ENCODE measurements around the gene RERE.

RERE gene

DNA sequence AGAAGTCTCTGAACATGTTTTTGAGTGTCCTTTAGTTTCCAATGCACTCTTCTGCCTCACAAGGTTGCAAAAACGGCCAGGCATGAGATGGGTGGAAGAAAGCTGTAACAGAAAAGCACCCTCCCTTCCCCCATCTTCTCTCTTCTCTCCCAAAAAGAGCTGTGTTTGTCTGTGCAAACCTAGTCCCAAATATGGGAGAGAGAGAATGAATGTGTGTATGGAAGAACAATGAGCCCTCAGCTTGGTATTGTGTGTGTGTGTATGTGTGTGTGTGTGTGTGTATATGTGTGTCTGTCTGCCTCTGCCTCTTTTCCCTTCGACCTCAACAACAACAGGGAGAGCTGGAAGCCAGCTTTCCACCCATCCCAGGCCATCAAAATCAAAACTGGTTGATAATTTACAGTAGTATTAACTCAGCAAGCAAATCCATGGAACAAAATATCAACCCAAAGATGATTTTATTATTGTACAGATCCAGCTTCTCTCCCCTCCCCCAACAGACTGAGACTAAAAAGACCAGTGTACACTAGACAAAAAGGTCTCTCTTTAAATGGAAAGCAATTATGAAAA is 1.8 kb downstream of the RERE start:
- Histone ChIP-seq H3K4me3 (ENCODE audit: low read depth in 1 of 2, low read length in 2 of 2) (peak overlapping the region; percentile 14 to 93), H3K27ac (ENCODE audit: low read depth, low read length) (peak overlapping the region; percentile 73)

DNA sequence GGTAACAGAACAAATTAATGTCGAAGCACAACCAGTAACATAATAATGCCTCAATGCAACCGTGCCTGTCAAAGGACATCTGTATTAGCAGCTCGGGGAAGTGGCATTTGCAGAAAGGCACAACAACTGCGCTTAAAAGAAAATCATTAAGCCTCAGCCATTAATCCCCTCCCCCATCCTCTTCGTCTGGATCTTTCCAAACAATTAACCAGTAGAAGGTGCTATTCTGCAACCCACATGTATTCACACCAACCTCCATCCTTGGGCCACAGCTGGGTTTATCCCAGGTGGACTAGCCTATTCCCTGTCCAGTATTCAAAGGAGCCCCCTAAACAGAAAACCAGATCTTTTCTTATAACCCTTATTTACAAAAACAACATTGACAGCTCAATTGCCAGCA is 2.6 kb downstream of the RERE start:
- H3K36me3 ChIP-seq (ENCODE audit: insufficient read depth, low read length) = no peaks in the 10 kb centered on the region
- H3K4me1 ChIP-seq (ENCODE audit: insufficient read depth, low read length) = peaks cover 38% of the 10 kb centered on the region
- no peaks in the 10 kb centered on the region for H3K9me3 ChIP-seq (ENCODE audit: low read length)
- peak overlapping the region in 1 of 2 donors; percentile 39 for H3K4me3 ChIP-seq (ENCODE audit: low read depth in 1 of 2, low read length in 2 of 2)
- peak overlapping the region; percentile 73 for H3K27ac ChIP-seq (ENCODE audit: low read depth, low read length)
- no peak overlapping the region for H3K9ac ChIP-seq (ENCODE audit: low read length)
- no peaks in the 10 kb centered on the region for H3K27me3 ChIP-seq (ENCODE audit: control insufficient read depth in 1 of 2, insufficient read depth in 2 of 2, low read length in 2 of 2)

More for the DNA sequence above, 1.8 kb downstream of the RERE start:
- peaks cover 38% of the 10 kb centered on the region for H3K4me1 ChIP-seq (ENCODE audit: insufficient read depth, low read length)
- no peaks in the 10 kb centered on the region for H3K9me3 ChIP-seq (ENCODE audit: low read length)
- H3K36me3 ChIP-seq (ENCODE audit: insufficient read depth, low read length) = no peaks in the 10 kb centered on the region
- H3K9ac ChIP-seq (ENCODE audit: low read length) = peak overlapping the region; percentile 96
- no peaks in the 10 kb centered on the region for H3K27me3 ChIP-seq (ENCODE audit: control insufficient read depth in 1 of 2, insufficient read depth in 2 of 2, low read length in 2 of 2)

GRCh38 chr1:8813991-8814390 is 3.4 kb downstream of the RERE start:
- Histone ChIP-seq H3K4me3 (ENCODE audit: low read depth in 1 of 2, low read length in 2 of 2) (no peak overlapping the region), H3K9ac (ENCODE audit: low read length) (no peak overlapping the region), H3K36me3 (ENCODE audit: insufficient read depth, low read length) (no peaks in the 10 kb centered on the region), H3K9me3 (ENCODE audit: low read length) (no peaks in the 10 kb centered on the region), H3K4me1 (ENCODE audit: insufficient read depth, low read length) (peaks cover 38% of the 10 kb centered on the region), H3K27me3 (ENCODE audit: control insufficient read depth in 1 of 2, insufficient read depth in 2 of 2, low read length in 2 of 2) (no peaks in the 10 kb centered on the region), H3K27ac (ENCODE audit: low read depth, low read length) (peak overlapping the region; percentile 73)

DNA sequence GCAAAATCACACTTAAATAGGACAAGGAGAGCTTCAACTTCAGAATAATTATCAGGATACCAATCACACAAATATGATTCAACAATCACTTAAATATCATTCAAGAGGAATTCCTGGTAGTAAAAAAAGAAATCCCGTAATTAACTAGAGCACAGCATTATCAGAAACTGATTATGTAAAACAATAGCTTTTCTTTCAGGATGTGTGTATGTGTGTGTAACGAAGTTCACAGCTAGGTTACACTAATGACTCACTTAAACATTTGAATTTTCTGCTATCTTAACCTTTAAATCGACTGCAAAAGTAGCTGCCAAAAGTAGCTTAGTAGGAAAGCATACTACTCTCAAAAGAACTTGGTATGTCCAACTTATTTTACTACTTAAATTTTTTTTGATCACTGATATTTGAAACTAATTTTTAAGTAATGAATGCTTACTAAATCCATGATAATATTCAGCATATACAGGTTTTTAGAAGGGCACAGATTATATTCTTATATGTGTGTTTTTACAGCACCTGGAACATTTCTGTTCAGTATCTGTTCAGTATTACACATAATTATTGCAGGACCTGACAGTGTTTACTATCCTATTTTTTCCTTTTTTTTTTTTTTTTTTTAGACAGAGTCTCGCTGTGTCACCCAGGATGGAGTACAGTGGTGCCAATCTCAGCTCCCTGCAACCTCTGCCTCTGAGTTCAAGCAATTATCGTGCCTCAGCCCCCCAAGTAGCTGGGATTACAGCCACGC is 4.2 kb downstream of the RERE start:
- H3K9ac ChIP-seq (ENCODE audit: low read length) = no peak overlapping the region
- peaks cover 34% of the 10 kb centered on the region for H3K4me1 ChIP-seq (ENCODE audit: insufficient read depth, low read length)
- no peaks in the 10 kb centered on the region for H3K36me3 ChIP-seq (ENCODE audit: insufficient read depth, low read length)
- no peaks in the 10 kb centered on the region for H3K27me3 ChIP-seq (ENCODE audit: control insufficient read depth in 1 of 2, insufficient read depth in 2 of 2, low read length in 2 of 2)
- no peak overlapping the region for H3K4me3 ChIP-seq (ENCODE audit: low read depth in 1 of 2, low read length in 2 of 2)
- peak overlapping the region; percentile 21 for H3K27ac ChIP-seq (ENCODE audit: low read depth, low read length)
- no peaks in the 10 kb centered on the region for H3K9me3 ChIP-seq (ENCODE audit: low read length)

DNA sequence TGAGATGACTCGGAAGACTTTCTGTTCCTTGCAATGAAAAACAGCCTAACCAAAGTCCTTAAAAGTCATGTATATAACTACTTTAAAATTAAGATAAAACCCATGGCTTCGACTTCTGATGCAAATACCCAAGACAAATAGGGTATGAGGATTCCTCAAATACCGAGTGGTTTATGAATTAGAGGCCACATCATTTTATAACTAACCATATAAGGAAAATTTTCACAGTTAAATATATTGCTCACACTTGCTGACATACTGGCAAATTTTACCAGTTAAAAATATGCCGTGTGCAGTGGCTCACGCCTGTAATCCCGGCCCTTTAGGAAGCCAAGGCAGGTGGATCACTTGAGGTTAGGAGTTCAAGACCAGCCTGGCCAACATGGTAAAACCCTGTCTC is 5.4 kb downstream of the RERE start:
- H3K27ac ChIP-seq (ENCODE audit: low read depth, low read length) = peak overlapping the region; percentile 21
- H3K9ac ChIP-seq (ENCODE audit: low read length) = no peak overlapping the region
- H3K4me1 ChIP-seq (ENCODE audit: insufficient read depth, low read length) = peaks cover 34% of the 10 kb centered on the region
- H3K4me3 ChIP-seq (ENCODE audit: low read depth in 1 of 2, low read length in 2 of 2) = no peak overlapping the region
- no peaks in the 10 kb centered on the region for H3K9me3 ChIP-seq (ENCODE audit: low read length)
- no peaks in the 10 kb centered on the region for H3K36me3 ChIP-seq (ENCODE audit: insufficient read depth, low read length)
- no peaks in the 10 kb centered on the region for H3K27me3 ChIP-seq (ENCODE audit: control insufficient read depth in 1 of 2, insufficient read depth in 2 of 2, low read length in 2 of 2)

GRCh38 chr1:8810987-8811386 is 6.5 kb downstream of the RERE start:
- no peaks in the 10 kb centered on the region for H3K27me3 ChIP-seq (ENCODE audit: control insufficient read depth in 1 of 2, insufficient read depth in 2 of 2, low read length in 2 of 2)
- H3K4me1 ChIP-seq (ENCODE audit: insufficient read depth, low read length) = peaks cover 34% of the 10 kb centered on the region
- no peaks in the 10 kb centered on the region for H3K36me3 ChIP-seq (ENCODE audit: insufficient read depth, low read length)
- H3K27ac ChIP-seq (ENCODE audit: low read depth, low read length) = peak overlapping the region; percentile 21
- no peaks in the 10 kb centered on the region for H3K9me3 ChIP-seq (ENCODE audit: low read length)
- H3K9ac ChIP-seq (ENCODE audit: low read length) = no peak overlapping the region
- no peak overlapping the region for H3K4me3 ChIP-seq (ENCODE audit: low read depth in 1 of 2, low read length in 2 of 2)

GRCh38 chr1:8809342-8809736 is 8.1 kb downstream of the RERE start:
- Histone ChIP-seq H3K4me1 (ENCODE audit: insufficient read depth, low read length) (peaks cover 18% of the 10 kb centered on the region), H3K36me3 (ENCODE audit: insufficient read depth, low read length) (no peaks in the 10 kb centered on the region), H3K27ac (ENCODE audit: low read depth, low read length) (no peak overlapping the region), H3K27me3 (ENCODE audit: control insufficient read depth in 1 of 2, insufficient read depth in 2 of 2, low read length in 2 of 2) (no peaks in the 10 kb centered on the region), H3K9me3 (ENCODE audit: low read length) (no peaks in the 10 kb centered on the region), H3K4me3 (ENCODE audit: low read depth in 1 of 2, low read length in 2 of 2) (no peak overlapping the region), H3K9ac (ENCODE audit: low read length) (no peak overlapping the region)

DNA sequence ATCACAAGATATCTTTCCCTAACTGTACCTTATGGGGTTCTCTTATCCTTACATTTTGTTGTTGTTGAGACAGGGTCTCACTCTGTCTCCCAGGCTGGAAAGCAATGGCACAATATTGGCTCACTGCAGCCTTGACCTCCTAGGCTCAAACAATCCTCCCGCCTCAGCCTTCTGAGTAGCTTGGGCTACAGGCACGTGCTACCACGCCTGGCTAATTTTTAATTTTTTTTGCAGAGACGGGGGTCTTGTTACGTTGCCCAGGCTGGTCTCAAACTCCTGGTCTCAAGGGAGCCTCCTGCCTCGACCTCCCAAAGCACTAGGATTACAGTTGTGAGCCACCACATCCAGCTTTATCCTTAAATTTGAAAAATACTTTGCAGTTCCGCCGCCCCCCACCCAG is 10.4 kb downstream of the RERE start:
- H3K27ac ChIP-seq (ENCODE audit: low read depth, low read length) = no peak overlapping the region
- H3K4me3 ChIP-seq (ENCODE audit: low read depth in 1 of 2, low read length in 2 of 2) = no peak overlapping the region
- no peaks in the 10 kb centered on the region for H3K27me3 ChIP-seq (ENCODE audit: control insufficient read depth in 1 of 2, insufficient read depth in 2 of 2, low read length in 2 of 2)
- H3K9ac ChIP-seq (ENCODE audit: low read length) = no peak overlapping the region
- H3K36me3 ChIP-seq (ENCODE audit: insufficient read depth, low read length) = no peaks in the 10 kb centered on the region
- H3K9me3 ChIP-seq (ENCODE audit: low read length) = no peaks in the 10 kb centered on the region
- H3K4me1 ChIP-seq (ENCODE audit: insufficient read depth, low read length) = no peaks in the 10 kb centered on the region

- Histone ChIP-seq H3K9me3 (ENCODE audit: low read length) (no peaks in the 10 kb centered on the region), H3K9ac (ENCODE audit: low read length) (no peak overlapping the region), H3K36me3 (ENCODE audit: insufficient read depth, low read length) (no peaks in the 10 kb centered on the region), H3K4me3 (ENCODE audit: low read depth in 1 of 2, low read length in 2 of 2) (no peak overlapping the region), H3K4me1 (ENCODE audit: insufficient read depth, low read length) (no peaks in the 10 kb centered on the region), H3K27me3 (ENCODE audit: control insufficient read depth in 1 of 2, insufficient read depth in 2 of 2, low read length in 2 of 2) (no peaks in the 10 kb centered on the region), H3K27ac (ENCODE audit: low read depth, low read length) (no peak overlapping the region)
Measured at GRCh38 chr1:8800416-8800815, 17.0 kb downstream of the RERE start.

- H3K9ac ChIP-seq (ENCODE audit: low read length) = no peak overlapping the region
- no peak overlapping the region for H3K27ac ChIP-seq (ENCODE audit: low read depth, low read length)
- H3K9me3 ChIP-seq (ENCODE audit: low read length) = no peaks in the 10 kb centered on the region
- no peaks in the 10 kb centered on the region for H3K27me3 ChIP-seq (ENCODE audit: control insufficient read depth in 1 of 2, insufficient read depth in 2 of 2, low read length in 2 of 2)
- H3K4me1 ChIP-seq (ENCODE audit: insufficient read depth, low read length) = no peaks in the 10 kb centered on the region
- H3K36me3 ChIP-seq (ENCODE audit: insufficient read depth, low read length) = no peaks in the 10 kb centered on the region
- H3K4me3 ChIP-seq (ENCODE audit: low read depth in 1 of 2, low read length in 2 of 2) = no peak overlapping the region
Measured at GRCh38 chr1:8797216-8797615, 20.2 kb downstream of the RERE start.

DNA sequence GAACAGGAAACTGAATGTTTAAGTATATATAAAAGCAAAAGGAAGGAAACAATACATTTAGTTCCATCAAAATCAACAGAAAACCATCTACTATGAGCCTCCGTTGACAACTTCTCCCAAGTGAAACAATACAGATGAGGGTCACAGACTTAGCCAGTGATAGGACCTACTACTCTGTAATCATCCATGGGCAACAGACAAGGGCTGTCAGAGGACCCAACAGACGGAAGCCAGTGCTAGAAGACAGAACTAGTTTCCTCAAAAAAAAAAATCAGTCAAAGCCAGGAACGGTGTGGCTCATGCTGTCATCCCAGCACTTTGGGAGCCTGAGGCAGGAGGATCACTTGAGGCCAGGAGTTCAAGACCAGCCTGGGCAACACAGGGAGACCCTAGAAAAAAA is 20.6 kb downstream of the RERE start:
- no peak overlapping the region for H3K9ac ChIP-seq (ENCODE audit: low read length)
- no peaks in the 10 kb centered on the region for H3K27me3 ChIP-seq (ENCODE audit: control insufficient read depth in 1 of 2, insufficient read depth in 2 of 2, low read length in 2 of 2)
- no peaks in the 10 kb centered on the region for H3K36me3 ChIP-seq (ENCODE audit: insufficient read depth, low read length)
- H3K27ac ChIP-seq (ENCODE audit: low read depth, low read length) = no peak overlapping the region
- H3K9me3 ChIP-seq (ENCODE audit: low read length) = no peaks in the 10 kb centered on the region
- H3K4me3 ChIP-seq (ENCODE audit: low read depth in 1 of 2, low read length in 2 of 2) = no peak overlapping the region
- H3K4me1 ChIP-seq (ENCODE audit: insufficient read depth, low read length) = no peaks in the 10 kb centered on the region

DNA sequence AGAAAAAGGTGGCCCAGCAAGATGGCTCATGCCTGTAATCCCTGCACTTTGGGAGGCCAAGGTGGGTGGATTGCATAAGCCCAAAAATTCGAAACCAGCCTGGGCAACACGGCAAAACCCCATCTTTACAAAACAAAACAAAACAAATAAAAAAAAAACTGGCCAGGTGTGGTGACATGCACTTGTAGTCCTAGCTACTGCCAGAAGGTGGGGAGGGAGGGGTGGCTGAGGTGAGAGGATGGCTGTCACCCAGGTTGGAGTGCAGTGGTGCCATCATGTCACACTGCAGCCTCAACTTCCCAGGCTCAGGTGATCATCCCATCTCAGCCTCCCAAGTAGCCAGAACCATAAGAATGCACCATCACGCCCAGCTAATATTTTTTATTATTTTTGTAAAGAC is 22.8 kb downstream of the RERE start:
- Histone ChIP-seq H3K27me3 (ENCODE audit: control insufficient read depth in 1 of 2, insufficient read depth in 2 of 2, low read length in 2 of 2) (no peaks in the 10 kb centered on the region), H3K9ac (ENCODE audit: low read length) (no peak overlapping the region), H3K36me3 (ENCODE audit: insufficient read depth, low read length) (no peaks in the 10 kb centered on the region), H3K27ac (ENCODE audit: low read depth, low read length) (no peak overlapping the region), H3K4me1 (ENCODE audit: insufficient read depth, low read length) (no peaks in the 10 kb centered on the region), H3K4me3 (ENCODE audit: low read depth in 1 of 2, low read length in 2 of 2) (no peak overlapping the region), H3K9me3 (ENCODE audit: low read length) (no peaks in the 10 kb centered on the region)

Measured in muscle layer of colon (tissue), 2 donors.